GM20000 (cell line): ENCODE results near the gene ACY1.
"Not testable (repeated sequence)": the region's sequence is repeated elsewhere in the genome, so short reads cannot be mapped to it uniquely, and the experiment has no call there.

Source experiments
- DNase-seq: peaks from one replicate; pipeline ENCODE4 v3.0.0; 2012; ENCODE audit warnings: low spot score
- CTCF ChIP-seq: IDR thresholded peaks from 2 replicates; pipeline ENCODE4 v1.5.1; 2012; ENCODE audit warnings: mild to moderate bottlenecking, control low read depth; ENCODE audit errors: extremely low read depth, missing control alignments

The ACY1 gene

GRCh38 chr3:52029535-52029934 is 46.2 kb downstream of the ACY1 start:
- DNase-seq: no peak
- no peak for TF ChIP-seq CTCF

GRCh38 chr3:52030714-52031310 is 47.5 kb downstream of the ACY1 start:
- TF ChIP-seq CTCF: no peak
- DNase-seq: no peak

- no peak for TF ChIP-seq CTCF
- no peak for DNase-seq
Observed at GRCh38 chr3:52031896-52032295, 48.6 kb downstream of the ACY1 start.

GRCh38 chr3:52032702-52033408 is 49.5 kb downstream of the ACY1 start:
- no peak for TF ChIP-seq CTCF
- DNase-seq: no peak

GRCh38 chr3:52033748-52034147 is 50.4 kb downstream of the ACY1 start:
- not testable (repeated sequence) for DNase-seq

- no peak for TF ChIP-seq CTCF
- no peak for DNase-seq
Observed at GRCh38 chr3:52034212-52034611, 50.9 kb downstream of the ACY1 start.

- TF ChIP-seq CTCF: no peak
- no peak for DNase-seq
Observed at GRCh38 chr3:52034651-52035050, 51.3 kb downstream of the ACY1 start.

GRCh38 chr3:52036222-52036694 is 52.9 kb downstream of the ACY1 start:
- no peak for TF ChIP-seq CTCF
- no peak for DNase-seq
